Psoas muscle (tissue), 8 donors: Measurements from ENCODE around the gene NT5C3A. TPM values are rescaled to one million over a fixed set of nuclear protein-coding genes. Genes with fewer than 3 reads are reported as not detected.

Experiments used
- ATAC-seq, 4 donors: fragments of 200-7000 bp; cut with Tn5 transposase; one replicate each; pipeline ENCODE4 v1.9.1; 2020; ENCODE audit warnings: moderate library complexity in 3 of 4, mild to moderate bottlenecking in 2 of 4
- DNase-seq, 2 donors: peaks; one replicate each; pipeline ENCODE4 v3.0.0-alpha.2; 2020
- H3K27ac ChIP-seq: fragments of 200-600 bp; one replicate; pipeline ENCODE4 v1.8.0; 2022
- H3K27me3 ChIP-seq, 3 donors: fragments of 200-600 bp in 1 of 3; one replicate each; pipeline versions ENCODE4 v1.6.1 to v1.8.0; 2013 to 2022; ENCODE audit warnings: low read length in 2 of 3, mild to moderate bottlenecking in 2 of 3, moderate library complexity in 1 of 3; ENCODE audit not compliant: insufficient read depth in 3 of 3
- H3K36me3 ChIP-seq, 2 donors: fragments of 200-600 bp in 1 of 2; one replicate each; pipeline versions ENCODE4 v1.6.1 to v1.8.0; 2013 to 2022; ENCODE audit warnings: low read depth in 1 of 2, mild to moderate bottlenecking in 1 of 2, moderate library complexity in 1 of 2; ENCODE audit not compliant: insufficient read depth in 1 of 2
- H3K4me1 ChIP-seq: fragments of 200-600 bp; one replicate; pipeline ENCODE4 v1.8.0; 2022
- H3K4me3 ChIP-seq: fragments of 200-600 bp; one replicate; pipeline ENCODE4 v1.8.0; 2022; ENCODE audit warnings: mild to moderate bottlenecking
- H3K9me3 ChIP-seq: fragments of 200-600 bp; one replicate; pipeline ENCODE4 v1.8.0; 2022
- CTCF ChIP-seq: fragments of 200-600 bp; IDR thresholded peaks from one replicate; pipeline ENCODE4 v1.8.0; 2022; ENCODE audit warnings: antibody characterized with exemption
- WGBS, 3 donors: extraction: QIAGEN DNeasy Blood & Tissue Kit; methylation state at CpG; one replicate each; pipeline versions ENCODE4 v1.1.6 to v1.1.7; 2013; 5-methylcytosine and 5-hydroxymethylcytosine counted together
- intact Hi-C, 2 donors: fragments of 100-400 bp; cut with DNase I; formaldehyde crosslinking; loops; one replicate each; pipeline versions ENCODE4 v1.11.0 to v1.14.2; 2022
- polyA plus RNA-seq, 3 donors: library from polyadenylated mRNA; stranded (reverse); fragments of 200-250 nt; gene quantifications; one replicate each; pipeline ENCODE4 v1.2.3, GENCODE V29; 2013
- total RNA-seq, 4 donors: library from RNA; stranded (reverse); fragmentation: NEBNext Ultra II Directional in 2 of 4; extraction: Animal tissue kit (Norgen Biotek cat#: 25700) in 2 of 4; gene quantifications; one replicate each; pipeline versions ENCODE4 v1.2.1 to v1.2.4, GENCODE V29; 2021 to 2023
- donor health status: healthy with polysubstance abuse.
- donor health status: DM: no; HTN: no; CAD: no; lungs with moderate emphysema.
- donor health status: Bipolar disorder and iron deficiency.
- donor health status: healthy.
- donor health status: DM: yes; HTN: yes; CAD: no.
- donor health status: DM: no; HTN: no; CAD: no.
- donor health status: DM: no; HTN: no; CAD: no.
- donor health status: DM: yes; HTN: yes; CAD: no.

Gene NT5C3A
- total and polyA plus RNA-seq, 7 donors: 17.6 to 108 (median 43.7) TPM

GRCh38 chr7:33108554-33109004 lies 46.0 kb upstream of the NT5C3A start:
- H3K27ac ChIP-seq: peak overlapping the region; percentile 80
- ATAC-seq (peak in 1 of 4 donors; percentile 20), DNase-seq (no peak)
- no peaks in the 10 kb centered on the region for H3K27me3 ChIP-seq
- no peak for TF ChIP-seq CTCF
- intact Hi-C loops: loop anchor here (5.0 to 10.0 kb wide), 5 partner anchors 41 to 334 kb away; partner anchors contain the start of gene NT5C3A (in 1 of the 2)
- no peaks in the 10 kb centered on the region for H3K9me3 ChIP-seq
- peaks cover 37% of the 10 kb centered on the region for H3K4me1 ChIP-seq
- peak overlapping the region; percentile 96 for H3K4me3 ChIP-seq
- WGBS, 3 donors: 0% methylated on average over 10 of the region's 10 CpGs
- H3K36me3 ChIP-seq: no peaks in the 10 kb centered on the region

GRCh38 chr7:33107136-33108066 lies 44.8 kb upstream of the NT5C3A start:
- Histone ChIP-seq H3K4me3 (peak overlapping the region; percentile 96), H3K36me3 (peaks cover 0 to 12% of the 10 kb centered on the region in 2 donors), H3K27me3 (no peaks in the 10 kb centered on the region), H3K27ac (no peak overlapping the region), H3K4me1 (peaks cover 37% of the 10 kb centered on the region), H3K9me3 (no peaks in the 10 kb centered on the region)
- 41 to 50% (median 44%) methylated on average over 7 of the region's 7 CpGs for WGBS, 3 donors
- intact Hi-C loops: loop anchor here (5.0 to 10.0 kb wide), 5 partner anchors 40 to 333 kb away; partner anchors contain the start of gene NT5C3A (in 1 of the 2)
- ATAC-seq: peak in 1 of 4 donors; percentile 33
- peak in 1 of 2 donors; percentile 52 for DNase-seq
- peak; percentile 26 for TF ChIP-seq CTCF

GRCh38 chr7:33101906-33102305 lies 39.3 kb upstream of the NT5C3A start:
- Histone ChIP-seq H3K36me3 (peaks cover 3 to 61% of the 10 kb centered on the region in 2 donors), H3K27ac (no peak overlapping the region), H3K27me3 (no peaks in the 10 kb centered on the region), H3K4me1 (peaks cover 42% of the 10 kb centered on the region), H3K4me3 (no peak overlapping the region), H3K9me3 (no peaks in the 10 kb centered on the region)
- ATAC-seq (no peak), DNase-seq (no peak)
- no peak for TF ChIP-seq CTCF
- WGBS, 3 donors: 74 to 89% (median 81%) methylated on average over 3 of the region's 3 CpGs
- intact Hi-C loops: loop anchor here in 1 of 2 donors (10.0 kb wide), 3 partner anchors 157 to 327 kb away; no protein-coding TSS in a partner anchor

- Histone ChIP-seq H3K27ac (no peak overlapping the region), H3K9me3 (no peaks in the 10 kb centered on the region), H3K4me3 (no peak overlapping the region), H3K36me3 (peaks cover 10 to 72% of the 10 kb centered on the region in 2 donors), H3K27me3 (no peaks in the 10 kb centered on the region), H3K4me1 (peaks cover 35% of the 10 kb centered on the region)
- ATAC-seq (no peak), DNase-seq (no peak)
- WGBS, 3 donors: 83 to 87% (median 85%) methylated on average over 3 of the region's 3 CpGs
- intact Hi-C loops: loop anchor here in 1 of 2 donors (10.0 kb wide), 3 partner anchors 156 to 326 kb away; no protein-coding TSS in a partner anchor
- no peak for TF ChIP-seq CTCF
Measured at GRCh38 chr7:33100770-33101169, 38.2 kb upstream of the NT5C3A start.
